Measurements from ENCODE around the gene PRC1.
A peak's percentile ranks its signal among the peaks of the same experiment; 100 is the strongest.

Gene PRC1, protein sequence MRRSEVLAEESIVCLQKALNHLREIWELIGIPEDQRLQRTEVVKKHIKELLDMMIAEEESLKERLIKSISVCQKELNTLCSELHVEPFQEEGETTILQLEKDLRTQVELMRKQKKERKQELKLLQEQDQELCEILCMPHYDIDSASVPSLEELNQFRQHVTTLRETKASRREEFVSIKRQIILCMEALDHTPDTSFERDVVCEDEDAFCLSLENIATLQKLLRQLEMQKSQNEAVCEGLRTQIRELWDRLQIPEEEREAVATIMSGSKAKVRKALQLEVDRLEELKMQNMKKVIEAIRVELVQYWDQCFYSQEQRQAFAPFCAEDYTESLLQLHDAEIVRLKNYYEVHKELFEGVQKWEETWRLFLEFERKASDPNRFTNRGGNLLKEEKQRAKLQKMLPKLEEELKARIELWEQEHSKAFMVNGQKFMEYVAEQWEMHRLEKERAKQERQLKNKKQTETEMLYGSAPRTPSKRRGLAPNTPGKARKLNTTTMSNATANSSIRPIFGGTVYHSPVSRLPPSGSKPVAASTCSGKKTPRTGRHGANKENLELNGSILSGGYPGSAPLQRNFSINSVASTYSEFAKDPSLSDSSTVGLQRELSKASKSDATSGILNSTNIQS

DNA sequence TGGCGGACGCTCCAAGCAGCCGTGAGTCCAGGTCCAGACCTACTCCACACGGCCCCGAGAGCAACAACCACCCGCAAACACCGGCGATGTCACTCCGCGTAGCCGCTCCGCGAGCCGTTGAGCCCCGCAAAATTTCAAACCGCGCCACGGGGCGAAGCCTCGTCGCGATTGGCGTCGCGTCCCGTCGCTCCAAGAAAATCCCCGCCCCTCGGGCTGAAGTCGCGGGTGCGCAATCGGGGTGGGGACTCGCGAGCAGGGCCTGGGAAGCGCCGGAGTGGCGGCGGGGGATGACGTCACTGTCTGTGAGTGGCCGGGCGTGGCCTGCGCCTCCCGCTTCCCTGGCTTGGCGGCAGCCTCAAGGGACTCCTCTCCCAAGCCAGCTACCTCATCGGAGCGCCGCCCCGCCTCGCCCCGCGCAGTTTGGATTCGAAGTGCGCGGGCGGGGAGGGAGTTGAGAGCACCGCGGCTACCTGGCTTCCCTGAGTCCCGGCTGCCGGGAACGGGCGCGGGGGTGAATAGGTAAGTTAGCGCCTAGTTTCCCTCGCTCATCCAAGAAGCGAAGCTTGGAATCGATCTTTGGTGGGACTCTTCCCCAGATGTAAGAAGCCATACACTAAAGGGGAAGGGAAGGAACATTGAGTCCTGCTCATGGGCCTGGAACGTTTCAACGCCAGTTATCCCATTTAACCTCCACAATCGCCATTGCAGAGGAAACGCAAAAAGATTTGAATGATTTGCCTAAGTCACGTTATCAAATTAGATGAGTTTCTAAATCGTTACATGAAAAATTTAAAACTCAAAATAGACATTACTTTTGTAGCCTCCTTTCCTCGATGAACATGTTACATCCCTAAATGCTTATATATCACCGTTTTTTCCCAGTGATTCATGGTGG is at the start of gene PRC1:
Gene PRC1 (minus strand): TSS at position 119 of the 895 bp plus-strand sequence. CDS start 118 bp downstream, at position 1.
- H3K27me3 ChIP-seq, result no peaks in the 10 kb centered on the region
- H3K36me3 ChIP-seq, result peaks cover 34% of the 10 kb centered on the region
- H3K9ac ChIP-seq, result peak within 1 kb of the TSS; percentile 98
- no peak for TF ChIP-seq Cebpa-rat (IDR thresholded peaks at IDR 0.05)
- H3K27ac ChIP-seq, result peak within 1 kb of the TSS; percentile 97
- H3K4me2 ChIP-seq, result peak within 1 kb of the TSS; percentile 87
- H3K9me3 ChIP-seq, result no peaks in the 10 kb centered on the region
- peaks cover 26% of the 10 kb centered on the region; the same call in 1 of the 2 replicates for H4K20me1 ChIP-seq
- peaks cover 36% of the 10 kb centered on the region for H3K4me1 ChIP-seq
- H3K4me3 ChIP-seq, result peak within 1 kb of the TSS; percentile 100

DNA sequence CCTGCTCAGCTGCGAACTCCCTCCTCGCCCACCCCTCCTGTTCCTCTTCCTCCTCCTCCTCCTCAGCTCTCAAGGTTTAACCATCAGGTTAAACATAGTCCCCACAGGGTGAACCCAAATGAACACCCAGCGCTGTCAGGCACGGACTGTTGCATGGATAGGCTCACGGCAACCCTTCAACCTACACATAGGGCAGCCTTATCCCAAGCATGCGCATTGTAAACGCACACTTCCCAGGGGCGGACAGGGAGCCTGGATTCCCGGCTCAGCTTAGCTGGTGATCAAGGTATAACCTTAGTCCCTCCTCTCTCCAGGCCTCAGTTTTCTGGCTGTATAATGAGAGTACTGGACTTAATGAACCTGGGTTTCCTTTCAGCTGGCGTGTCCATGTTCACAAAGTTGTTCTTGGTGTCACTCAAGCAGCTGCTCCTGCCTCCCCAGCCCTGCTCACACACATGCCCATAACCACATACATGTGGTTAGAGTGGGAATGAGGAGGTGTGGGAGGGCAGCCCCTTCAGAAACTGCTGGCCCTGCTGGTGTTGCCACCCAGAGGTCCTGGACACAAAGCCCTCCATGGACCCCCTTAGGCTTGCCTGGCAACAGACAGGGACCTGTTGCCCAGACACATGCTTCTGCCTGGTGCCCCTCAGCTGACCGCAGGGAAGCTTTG is 49.0 kb upstream of the PRC1 start:
- Histone ChIP-seq H3K4me3 (no peak overlapping the region), H3K9me3 (no peaks in the 10 kb centered on the region), H3K4me1 (peaks cover 39% of the 10 kb centered on the region), H3K27ac (peak overlapping the region; percentile 36; the same call in 1 of the 2 replicates), H3K4me2 (peak overlapping the region; percentile 62), H4K20me1 (no peaks in the 10 kb centered on the region), H3K27me3 (no peaks in the 10 kb centered on the region), H3K36me3 (no peaks in the 10 kb centered on the region), H3K9ac (no peak overlapping the region)
- no peak for TF ChIP-seq Cebpa-rat (IDR thresholded peaks at IDR 0.05)

DNA sequence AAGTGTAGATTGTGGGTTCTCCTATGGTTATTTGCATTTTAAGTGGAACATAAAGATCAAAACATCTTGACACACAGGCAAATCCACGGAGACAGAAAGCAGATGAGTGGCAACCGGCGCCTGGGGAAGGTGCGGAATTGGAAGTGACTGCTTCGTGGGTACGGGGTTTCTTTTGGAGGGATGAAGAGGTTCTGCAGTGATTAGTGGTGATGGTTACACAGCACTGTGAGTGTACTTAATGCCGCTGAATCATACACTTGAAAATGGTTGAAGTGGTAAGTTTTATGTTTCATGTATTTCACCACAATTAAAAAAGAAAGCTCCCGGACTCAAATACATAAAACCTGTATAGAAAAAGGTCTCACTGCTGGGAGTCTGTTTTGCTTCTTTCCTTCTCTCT is 46.5 kb upstream of the PRC1 start:
- TF ChIP-seq Cebpa-rat (IDR thresholded peaks at IDR 0.05), result no peak
- H3K4me1 ChIP-seq, result peaks cover 31% of the 10 kb centered on the region

DNA sequence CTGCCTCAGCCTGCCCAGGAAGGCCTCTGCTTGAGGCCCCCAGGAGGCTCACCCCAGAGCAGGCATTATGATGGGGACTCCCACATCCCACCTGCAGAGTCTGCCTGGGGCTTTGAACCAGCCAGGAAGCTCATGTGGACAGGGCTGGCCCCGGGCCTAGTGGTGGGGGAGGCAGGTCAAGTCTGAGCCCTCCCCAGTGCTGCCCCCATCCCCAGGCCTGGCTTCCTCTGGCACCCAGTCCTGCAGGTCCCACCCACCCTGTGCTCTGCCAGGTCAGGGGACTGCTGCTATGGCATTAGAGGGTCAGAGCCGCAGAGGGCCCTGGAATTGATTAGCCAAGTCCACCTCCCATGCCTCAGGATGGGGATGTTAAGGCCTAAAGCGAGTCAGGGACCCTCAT is 45.7 kb upstream of the PRC1 start:
- Histone ChIP-seq H3K9me3 (no peaks in the 10 kb centered on the region), H3K36me3 (no peaks in the 10 kb centered on the region), H3K27me3 (no peaks in the 10 kb centered on the region), H3K9ac (no peak overlapping the region), H4K20me1 (no peaks in the 10 kb centered on the region), H3K4me2 (no peak overlapping the region), H3K4me1 (peaks cover 25% of the 10 kb centered on the region), H3K4me3 (no peak overlapping the region), H3K27ac (no peak overlapping the region)
- TF ChIP-seq Cebpa-rat (IDR thresholded peaks at IDR 0.05), result no peak

More for the DNA sequence above, 46.5 kb upstream of the PRC1 start:
- no peaks in the 10 kb centered on the region for H3K27me3 ChIP-seq
- H3K9me3 ChIP-seq, result no peaks in the 10 kb centered on the region
- H3K4me2 ChIP-seq, result no peak overlapping the region
- H3K27ac ChIP-seq, result no peak overlapping the region
- no peak overlapping the region for H3K9ac ChIP-seq
- no peaks in the 10 kb centered on the region for H3K36me3 ChIP-seq
- H3K4me3 ChIP-seq, result no peak overlapping the region
- H4K20me1 ChIP-seq, result no peaks in the 10 kb centered on the region

DNA sequence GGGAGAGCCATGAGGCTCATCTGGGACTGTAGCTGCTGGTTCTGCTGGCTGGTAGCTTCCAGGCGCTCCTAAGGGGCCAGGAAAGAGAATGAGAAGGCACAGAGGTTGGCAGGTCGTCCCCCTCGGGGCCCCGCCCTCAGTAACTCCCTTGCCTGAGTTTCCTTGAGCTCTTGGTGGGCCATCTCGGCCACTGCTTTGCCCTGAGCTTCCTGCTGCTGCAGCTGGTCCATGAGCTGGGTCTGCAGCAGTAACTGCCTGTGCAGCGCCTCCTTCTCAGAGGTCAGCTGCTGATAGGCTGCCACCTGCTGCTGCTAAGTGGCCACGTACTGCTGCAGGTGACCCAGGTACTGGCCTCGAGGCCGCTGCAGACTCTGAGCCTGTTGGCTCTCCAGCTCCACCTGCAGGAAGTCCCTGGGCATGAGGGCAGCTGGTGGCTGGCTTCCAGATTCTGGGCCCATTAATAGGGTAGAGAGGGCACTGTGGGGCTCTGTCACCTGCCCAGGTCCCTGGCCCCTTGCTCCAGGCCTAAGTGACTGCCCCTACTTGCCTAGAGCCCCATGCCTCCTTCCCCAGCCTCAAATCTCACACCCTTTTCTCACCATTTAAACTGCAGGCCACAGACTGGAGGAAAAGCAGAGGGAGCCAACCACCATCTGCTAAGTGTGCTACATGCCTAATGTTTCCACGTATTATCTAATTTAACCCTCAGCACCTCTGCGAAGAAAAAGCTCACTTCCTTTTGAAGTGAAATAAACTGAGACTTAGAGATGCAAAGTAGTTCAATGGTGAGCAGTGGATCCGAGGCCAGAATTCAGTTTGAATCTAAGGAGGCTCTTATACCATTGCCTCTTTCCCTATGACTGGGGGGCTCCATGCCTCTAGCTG is 38.8 kb upstream of the PRC1 start:
- H3K4me1 ChIP-seq, result peaks cover 14% of the 10 kb centered on the region
- H3K4me2 ChIP-seq, result peak overlapping the region; percentile 63
- TF ChIP-seq Cebpa-rat (IDR thresholded peaks at IDR 0.05), result no peak
- no peaks in the 10 kb centered on the region for H3K27me3 ChIP-seq
- no peaks in the 10 kb centered on the region for H3K36me3 ChIP-seq
- no peak overlapping the region for H3K4me3 ChIP-seq
- no peak overlapping the region for H3K9ac ChIP-seq
- H4K20me1 ChIP-seq, result no peaks in the 10 kb centered on the region
- H3K9me3 ChIP-seq, result no peaks in the 10 kb centered on the region
- no peak overlapping the region for H3K27ac ChIP-seq

DNA sequence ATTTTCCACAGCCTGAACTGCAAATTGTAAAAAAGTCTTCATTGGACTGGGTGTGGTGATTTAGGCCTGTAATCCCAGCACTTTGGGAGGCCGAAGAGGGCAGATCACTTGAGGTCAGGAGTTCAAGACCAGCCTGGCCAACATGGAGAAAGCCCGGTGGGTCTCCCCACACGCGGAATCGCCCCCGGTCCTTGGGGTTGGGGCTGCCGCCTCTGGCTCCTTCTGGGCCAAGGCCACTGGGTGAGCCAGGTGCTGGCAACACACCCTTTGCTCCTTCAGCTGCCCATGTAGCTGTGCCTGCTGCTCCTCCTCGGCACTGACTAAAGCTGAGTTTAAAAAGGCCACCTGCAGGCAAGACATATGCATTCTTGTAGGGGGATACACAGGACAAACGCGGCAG is 37.5 kb upstream of the PRC1 start:
- Histone ChIP-seq H3K9me3 (no peaks in the 10 kb centered on the region), H3K4me2 (no peak overlapping the region), H3K27ac (no peak overlapping the region), H3K4me1 (peaks cover 14% of the 10 kb centered on the region), H3K4me3 (no peak overlapping the region), H3K9ac (no peak overlapping the region), H4K20me1 (no peaks in the 10 kb centered on the region), H3K27me3 (no peaks in the 10 kb centered on the region), H3K36me3 (no peaks in the 10 kb centered on the region)
- TF ChIP-seq Cebpa-rat (IDR thresholded peaks at IDR 0.05), result no peak

DNA sequence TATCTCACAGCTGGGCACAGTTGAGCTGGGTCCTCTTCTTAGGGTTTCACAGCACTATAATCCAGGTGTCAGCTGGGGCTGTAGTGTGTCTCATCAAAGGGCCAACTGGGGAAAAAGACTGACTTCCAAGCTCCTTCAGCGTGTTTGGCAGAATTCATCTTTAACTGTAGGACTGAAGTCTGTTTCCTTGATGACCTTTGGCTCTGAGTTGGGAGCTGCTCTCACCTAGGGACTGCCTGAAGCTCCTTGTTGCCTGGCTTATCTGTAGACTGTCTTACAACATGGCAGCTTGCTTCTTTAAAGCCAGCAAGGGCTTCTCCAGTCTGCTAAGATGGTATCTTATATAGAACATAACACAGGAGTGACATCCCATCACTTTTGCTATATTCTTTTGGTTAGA is 33.3 kb upstream of the PRC1 start:
- Histone ChIP-seq H3K4me1 (peaks cover 13% of the 10 kb centered on the region), H3K9ac (no peak overlapping the region), H3K4me2 (no peak overlapping the region), H4K20me1 (no peaks in the 10 kb centered on the region), H3K27ac (no peak overlapping the region), H3K27me3 (no peaks in the 10 kb centered on the region), H3K9me3 (no peaks in the 10 kb centered on the region), H3K36me3 (no peaks in the 10 kb centered on the region), H3K4me3 (no peak overlapping the region)
- no peak for TF ChIP-seq Cebpa-rat (IDR thresholded peaks at IDR 0.05)

DNA sequence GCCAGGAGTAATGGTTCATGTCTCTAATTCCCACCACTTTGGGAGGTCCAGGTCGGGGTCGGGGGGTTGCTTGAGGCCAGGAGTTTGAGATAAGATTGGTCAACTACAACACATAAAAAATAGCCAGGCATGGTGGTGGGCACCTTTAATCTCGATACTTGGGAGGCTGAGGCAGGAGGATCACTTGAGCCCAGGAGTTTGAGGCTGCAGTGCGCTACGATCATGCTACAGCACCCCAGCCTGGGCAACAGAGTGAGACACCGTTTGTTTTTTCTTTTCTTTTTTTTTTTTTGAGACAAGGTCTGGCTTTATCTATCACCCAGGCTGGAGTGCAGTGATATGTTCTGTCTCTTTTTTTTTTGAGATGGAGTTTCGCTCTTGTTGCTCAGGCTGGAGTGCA is 29.4 kb upstream of the PRC1 start:
- no peak overlapping the region for H3K27ac ChIP-seq

More for the DNA sequence above, 29.4 kb upstream of the PRC1 start:
- TF ChIP-seq Cebpa-rat (IDR thresholded peaks at IDR 0.05), result no peak
- Histone ChIP-seq H3K27me3 (no peaks in the 10 kb centered on the region), H3K4me2 (no peak overlapping the region), H3K4me3 (no peak overlapping the region), H3K9me3 (no peaks in the 10 kb centered on the region), H3K4me1 (peaks cover 25% of the 10 kb centered on the region), H4K20me1 (no peaks in the 10 kb centered on the region), H3K36me3 (peaks cover 6% of the 10 kb centered on the region), H3K9ac (no peak overlapping the region)
